NCI-H1417 treated with DMSO at 0.1 percent for 48 hours (cell line): ENCODE measurements around the gene UGT1A7.

Experiments
- DNase-seq: peaks from one replicate; lab custom pipeline; 2025; lab: John Stamatoyannopoulos, UW

UGT1A7 gene

GRCh38 chr2:233818639-233819621, 137.2 kb downstream of the UGT1A7 start:
- no peak for DNase-seq

GRCh38 chr2:233819884-233820773, 138.4 kb downstream of the UGT1A7 start:
- DNase-seq: no peak

DNA sequence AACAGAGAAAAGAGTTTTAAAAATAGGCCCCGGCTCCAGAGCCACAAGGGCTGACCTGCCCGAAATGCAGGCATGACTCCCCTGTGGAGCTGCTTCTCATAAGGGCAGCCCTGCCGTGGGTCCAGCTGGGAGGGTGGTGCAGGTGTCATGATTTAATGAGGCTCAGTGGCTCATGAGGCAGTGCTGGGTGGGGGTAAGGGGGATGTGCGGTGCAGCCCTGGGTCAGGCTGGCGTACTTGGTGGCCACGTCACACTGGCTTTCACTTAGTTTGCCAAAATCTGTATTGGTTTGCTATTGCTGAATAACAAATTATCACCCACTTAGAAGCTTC, 139.0 kb downstream of the UGT1A7 start:
- DNase-seq: no peak

DNA sequence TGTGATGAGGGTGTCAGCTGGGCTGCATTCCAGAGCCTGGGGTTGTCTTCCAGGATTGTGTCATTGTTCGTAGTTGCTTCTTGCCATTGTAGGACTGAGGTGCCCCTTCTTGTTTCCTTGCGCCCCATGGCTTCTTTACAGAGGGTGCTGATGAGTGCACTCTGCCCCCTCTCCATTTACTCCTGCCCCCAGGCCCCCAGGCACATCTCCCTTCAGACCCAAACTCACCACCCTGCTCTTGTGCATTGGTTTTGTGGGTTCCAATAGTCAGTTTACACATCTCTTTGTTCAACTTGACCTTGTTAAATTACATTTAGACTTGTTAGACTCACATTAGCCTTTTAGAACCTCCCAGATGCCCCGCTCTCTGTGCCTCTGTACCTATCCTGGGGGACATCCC, 139.5 kb downstream of the UGT1A7 start:
- DNase-seq: no peak

DNA sequence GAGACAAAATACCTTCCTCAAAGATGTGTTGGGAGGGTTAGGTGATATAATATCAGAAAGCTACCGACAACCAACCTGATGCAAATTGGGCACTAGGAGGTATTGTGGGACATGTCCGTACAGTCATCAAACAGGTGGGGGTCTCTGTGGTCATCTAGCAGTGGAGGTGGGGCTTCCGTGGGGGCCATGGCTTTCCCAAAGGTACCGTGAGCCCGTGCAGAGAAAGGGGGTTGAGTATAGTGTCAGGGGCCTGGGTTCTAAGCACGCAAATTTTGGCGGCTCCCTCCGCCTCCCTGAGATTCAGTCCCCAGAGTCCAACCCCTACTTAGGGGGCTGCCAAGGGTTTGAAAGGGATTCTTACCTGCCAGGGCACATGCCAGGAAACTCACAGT, 140.0 kb downstream of the UGT1A7 start:
- no peak for DNase-seq

- no peak for DNase-seq
Measured at GRCh38 chr2:233822101-233822771, 140.5 kb downstream of the UGT1A7 start.
